ENCODE results near the gene JAKMIP1.
"Not testable (repeated sequence)": the region's sequence is repeated elsewhere in the genome, so short reads cannot be mapped to it uniquely, and the experiment has no call there.

JAKMIP1 gene

DNA sequence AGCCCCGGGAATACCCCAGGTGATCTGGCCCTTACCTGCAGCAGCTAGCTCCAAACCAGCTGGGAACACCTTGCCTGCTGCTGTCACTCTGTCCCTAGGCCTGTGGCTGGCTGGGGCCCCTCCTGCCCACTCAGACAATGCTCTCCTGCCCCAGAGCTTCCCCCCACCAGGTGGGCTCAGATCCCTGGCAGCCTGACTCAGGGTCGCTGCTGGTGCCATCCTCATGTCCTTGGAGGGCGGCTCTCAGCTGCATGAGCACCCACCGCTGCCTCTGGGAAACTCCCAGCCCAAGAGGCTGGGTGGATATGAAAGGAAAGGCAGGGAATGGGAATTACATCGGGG lies 197.9 kb downstream of the JAKMIP1 start:
- no peak for DNase-seq

DNA sequence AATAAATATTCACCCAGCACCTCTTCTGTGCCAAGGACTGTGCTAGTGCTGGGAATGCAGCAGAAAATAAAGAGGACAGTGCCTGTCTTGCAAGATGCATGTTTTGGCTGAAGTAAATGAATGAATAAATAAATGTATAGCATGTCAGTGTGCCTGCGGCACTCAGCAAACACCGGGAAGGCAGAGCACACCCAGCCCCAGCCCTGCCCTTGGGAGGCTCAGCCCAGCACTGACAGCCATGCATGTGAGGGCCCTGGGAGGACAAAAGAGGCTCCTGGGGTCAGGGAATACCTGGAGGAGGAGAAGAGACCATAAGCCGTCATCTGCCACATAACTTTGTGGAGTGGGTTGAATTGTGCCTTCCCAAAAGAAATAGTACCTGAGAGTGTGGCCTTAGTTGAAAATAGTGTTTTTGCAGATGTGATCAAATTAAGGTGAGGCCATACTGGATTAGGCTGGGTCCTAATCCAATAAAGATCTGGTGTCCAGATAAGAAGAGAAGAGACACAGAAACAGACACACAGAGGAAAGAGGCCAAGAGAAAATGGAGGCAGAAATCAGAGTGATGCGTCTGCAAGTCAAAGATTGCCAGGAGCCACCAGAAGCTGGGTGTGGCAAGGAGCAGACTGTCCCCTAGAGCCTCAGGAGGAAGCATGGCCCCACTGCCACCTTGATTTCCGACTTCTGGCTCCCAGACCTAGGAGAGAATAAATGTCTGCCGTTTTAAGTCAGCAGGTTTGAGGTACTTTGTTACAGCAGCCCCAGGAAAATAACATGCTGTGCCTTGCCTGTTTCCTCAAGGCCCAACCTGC lies 198.5 kb downstream of the JAKMIP1 start:
- no peak for DNase-seq

DNA sequence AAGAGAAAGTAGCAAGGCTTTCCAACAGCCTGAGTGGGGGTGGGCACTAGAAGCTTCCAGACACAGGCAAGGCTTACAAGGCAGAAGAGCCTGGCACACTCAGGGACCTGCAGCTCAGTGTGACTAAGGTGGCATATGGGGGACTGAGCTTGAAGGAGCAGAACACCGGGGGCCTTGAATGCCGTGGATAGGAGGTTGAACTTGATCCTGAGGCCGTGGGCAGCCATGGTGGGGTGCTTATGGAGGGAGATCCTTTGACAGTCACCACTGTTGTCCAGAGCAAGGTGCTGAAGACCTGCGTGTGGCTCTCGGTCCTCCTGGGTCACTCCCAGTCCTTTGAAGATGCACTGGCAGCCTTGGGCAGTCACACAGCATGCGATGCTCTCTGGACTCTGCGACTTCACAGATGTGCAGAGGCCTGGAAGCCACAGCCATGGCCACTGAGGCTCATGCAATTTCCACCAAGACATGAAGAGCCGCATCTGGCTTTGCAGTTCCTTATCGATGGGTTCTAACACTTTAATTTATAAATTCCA lies 200.5 kb downstream of the JAKMIP1 start:
- no peak for DNase-seq

DNA sequence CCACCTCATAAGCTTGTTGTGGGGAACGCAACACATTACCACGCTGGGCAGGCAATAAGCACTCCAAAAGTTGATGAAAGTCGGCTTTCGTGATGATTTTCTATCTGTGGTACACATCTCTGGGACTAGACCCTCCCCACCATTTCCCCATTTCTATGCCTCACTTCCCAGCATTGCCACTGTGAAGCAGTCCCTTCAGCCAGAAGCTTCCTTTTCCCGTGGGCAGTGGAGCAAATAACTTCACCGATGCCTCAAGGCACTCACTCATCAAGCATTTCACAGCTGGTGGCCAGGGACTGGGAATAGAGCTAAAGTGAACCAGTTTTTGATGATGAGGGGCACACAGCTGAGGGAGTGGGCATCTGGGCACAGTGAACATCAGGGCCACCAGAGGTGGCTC lies 201.0 kb downstream of the JAKMIP1 start:
- no peak for DNase-seq

DNA sequence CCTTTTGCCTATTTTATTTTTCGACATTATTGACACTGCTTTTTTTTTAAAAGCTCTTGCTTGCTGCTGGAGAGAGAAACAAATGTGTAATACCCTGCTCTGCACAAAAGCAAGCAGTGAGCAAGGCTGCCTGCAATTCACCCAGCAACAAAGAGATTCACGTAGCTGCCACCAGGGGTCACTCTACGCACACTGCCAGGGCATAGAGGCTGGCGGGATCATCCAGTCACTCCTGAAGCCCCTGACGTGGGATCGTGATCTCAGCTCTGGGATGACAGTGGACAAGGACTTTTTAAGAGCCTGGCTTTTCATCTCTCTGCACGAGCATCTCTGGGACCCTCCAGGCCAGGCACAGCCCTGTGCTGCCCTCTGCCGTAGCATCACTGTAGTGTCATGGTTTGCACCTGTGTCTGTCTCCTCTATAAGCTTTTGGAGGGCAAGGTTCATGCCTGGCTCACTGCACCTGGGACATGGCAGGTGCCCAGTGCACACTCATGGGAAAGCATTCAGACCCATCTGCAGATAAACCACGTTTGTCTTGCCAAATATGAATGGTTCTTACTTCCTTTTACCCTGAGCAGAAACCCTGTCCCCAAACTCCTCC lies 201.9 kb downstream of the JAKMIP1 start:
- peak; percentile 44 for DNase-seq

DNA sequence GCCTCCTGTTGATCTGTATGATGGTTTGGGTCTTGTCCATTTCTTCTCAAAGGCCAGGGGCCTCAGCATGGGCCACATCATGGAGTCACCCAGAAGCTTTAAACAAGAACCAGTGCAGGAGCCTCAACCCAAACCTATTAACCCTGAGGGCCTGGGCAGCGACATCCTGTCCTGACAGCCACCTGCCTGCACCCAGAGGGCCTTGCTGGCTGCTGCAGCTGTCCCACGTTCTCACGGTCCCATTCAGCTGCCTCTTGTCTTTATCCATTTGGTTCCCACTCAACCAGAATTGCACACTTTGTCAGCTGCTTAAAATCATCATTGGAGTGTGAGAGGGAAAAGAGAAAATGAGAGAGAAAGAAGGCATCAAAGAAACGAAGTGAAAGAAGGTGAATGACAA lies 203.7 kb downstream of the JAKMIP1 start:
- no peak for DNase-seq

DNA sequence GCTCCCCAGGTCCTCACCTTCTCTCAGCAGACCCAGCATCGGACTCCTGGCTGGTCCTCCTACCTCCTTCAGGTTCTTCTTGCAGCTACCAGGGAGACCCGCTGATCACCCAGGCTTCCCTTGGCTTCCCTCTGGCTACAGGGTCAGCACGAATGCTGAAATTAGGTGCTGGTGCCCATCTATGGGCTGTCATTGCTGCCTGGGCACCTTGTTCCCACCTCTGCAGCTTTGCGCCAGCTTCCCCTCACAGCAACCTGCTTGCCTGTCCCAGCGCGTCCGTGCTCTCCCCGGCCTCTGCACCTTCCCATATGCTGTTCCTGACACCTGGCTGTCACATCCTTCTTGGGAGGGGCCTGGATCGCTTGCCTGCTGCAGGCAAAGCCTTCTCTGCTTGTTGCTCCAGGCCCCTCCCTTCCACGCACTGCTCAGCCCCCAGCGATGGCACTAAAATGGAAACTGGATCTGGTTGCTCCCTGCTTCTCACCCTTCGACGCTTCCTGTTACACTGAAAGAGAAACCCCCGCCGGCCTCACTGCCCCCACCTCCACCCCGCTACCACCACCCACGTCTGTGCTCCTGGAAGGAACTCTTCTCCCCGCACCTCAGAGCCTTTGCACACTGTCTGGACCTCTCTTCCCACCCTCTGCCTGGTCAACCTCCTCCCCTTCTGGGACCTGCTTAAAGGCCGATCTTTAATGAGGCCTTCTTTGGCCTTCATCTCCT lies 204.3 kb downstream of the JAKMIP1 start:
- no peak for DNase-seq

DNA sequence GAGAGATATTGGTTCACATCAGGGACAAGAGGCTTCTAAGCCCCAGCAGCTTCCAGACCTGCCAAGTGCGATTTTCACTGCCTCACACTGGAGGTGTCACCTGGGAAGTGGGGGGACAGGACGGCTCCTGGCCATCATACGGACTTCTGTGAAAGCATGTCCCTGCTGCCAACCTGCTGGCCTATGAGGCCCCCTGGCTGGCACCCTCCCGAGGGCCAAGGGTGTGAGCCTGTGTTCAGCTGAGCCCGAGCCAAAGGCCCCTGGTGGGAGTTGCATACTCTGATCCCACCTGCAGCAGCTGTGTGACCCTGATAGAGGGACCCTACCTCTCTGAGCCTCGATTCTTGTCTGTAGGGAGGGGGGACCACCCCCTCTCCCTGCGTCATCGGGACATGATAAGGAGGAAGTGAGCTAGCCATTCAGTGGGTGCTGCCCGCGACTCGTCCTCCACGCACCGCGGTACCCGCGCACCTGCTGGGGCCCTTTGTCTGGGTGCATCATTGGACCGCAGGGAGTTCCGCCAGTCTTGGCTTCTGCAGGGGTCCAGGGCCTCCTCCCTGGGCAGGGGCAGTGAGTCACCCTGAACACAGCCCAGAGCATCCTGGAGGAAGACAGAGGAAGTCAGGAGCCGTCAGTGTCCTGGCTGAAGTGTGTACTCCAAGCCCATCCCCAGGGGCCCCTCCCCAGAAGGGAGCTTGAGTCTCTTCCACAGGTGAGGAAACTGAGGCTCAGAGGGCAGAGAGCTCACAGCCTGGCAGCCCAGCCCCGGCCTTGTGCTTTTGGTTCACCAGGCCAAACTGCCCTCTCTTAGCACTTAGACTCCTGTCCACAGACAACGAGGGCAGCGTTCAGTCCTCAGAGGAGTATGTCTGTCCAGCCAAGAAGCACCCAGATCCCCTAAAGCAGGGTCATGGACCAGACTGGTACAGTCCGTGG lies 206.2 kb downstream of the JAKMIP1 start:
- DNase-seq: no peak

DNA sequence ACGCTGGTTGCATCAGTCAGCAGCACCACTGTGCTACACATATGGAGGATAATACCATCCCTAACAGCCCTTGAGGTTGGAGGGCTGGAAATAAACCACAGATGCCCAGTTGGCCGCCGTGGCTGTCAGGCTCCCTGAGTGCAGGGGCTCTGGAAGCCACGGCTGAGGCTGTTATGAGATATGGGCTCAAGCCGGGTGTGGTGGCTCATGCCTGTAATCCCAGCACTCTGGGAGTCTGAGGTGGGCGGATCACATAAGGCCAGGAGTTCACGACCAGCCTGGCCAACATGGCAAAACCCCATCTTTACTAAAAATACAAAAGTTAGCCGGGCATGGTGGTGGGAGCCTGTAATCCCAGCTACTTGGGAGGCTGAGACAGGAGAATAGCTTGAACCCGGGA lies 207.0 kb downstream of the JAKMIP1 start:
- not testable (repeated sequence) for DNase-seq

DNA sequence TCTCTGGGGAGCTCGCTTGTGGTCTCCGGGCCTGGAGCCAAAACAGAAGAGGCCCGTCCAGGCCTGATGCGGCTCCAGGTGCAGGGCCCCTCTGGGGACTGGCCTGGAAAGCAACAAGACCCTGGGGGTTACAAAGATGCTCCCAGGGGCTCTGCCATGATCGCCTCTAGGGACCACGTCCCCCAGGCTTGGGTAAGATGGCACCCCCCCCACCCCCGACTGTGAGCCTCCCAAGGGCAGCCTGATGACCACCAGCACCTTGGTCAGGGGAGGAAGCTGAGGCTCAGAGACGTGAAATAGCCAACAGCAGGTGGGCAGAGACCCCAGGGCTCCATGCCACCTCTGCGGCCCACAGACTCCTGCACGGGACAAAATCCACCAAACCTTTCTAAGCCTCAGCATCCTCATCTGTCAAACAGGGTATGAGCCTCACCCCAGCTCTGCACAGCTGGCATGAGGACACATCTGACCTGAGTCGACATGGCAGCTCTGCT lies 207.5 kb downstream of the JAKMIP1 start:
- DNase-seq: no peak

DNA sequence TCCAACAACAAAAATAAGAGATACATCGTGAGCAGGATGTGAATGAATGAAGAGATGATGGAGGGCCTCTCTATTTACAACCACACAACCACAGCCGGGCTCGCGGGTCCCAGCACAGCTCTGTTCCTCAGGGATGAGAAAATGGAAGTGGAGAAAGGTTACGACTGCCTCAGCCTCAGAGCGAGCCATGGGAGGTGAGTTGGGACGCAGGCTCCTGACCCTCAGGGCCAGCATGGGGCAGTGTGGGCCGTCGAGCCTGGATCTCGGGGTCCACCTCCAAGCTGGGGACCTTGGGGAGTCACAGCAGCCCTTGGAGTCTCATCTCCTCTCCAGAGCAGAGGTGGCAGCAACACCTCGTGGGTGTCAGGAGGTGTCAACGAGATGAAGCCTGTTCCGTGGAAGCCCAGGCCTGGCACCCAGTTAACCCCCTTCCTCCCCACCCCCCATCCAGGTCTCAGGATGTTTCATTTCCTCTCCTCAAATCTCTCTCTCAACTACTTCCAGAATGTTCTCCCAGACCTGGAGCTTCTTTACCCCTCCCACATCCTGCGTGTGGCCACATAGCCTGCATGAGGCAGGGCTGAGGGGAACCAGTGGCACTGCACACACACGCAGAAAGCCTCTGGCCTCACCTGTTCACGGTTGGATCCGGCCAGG lies 208.1 kb downstream of the JAKMIP1 start:
- DNase-seq: no peak

DNA sequence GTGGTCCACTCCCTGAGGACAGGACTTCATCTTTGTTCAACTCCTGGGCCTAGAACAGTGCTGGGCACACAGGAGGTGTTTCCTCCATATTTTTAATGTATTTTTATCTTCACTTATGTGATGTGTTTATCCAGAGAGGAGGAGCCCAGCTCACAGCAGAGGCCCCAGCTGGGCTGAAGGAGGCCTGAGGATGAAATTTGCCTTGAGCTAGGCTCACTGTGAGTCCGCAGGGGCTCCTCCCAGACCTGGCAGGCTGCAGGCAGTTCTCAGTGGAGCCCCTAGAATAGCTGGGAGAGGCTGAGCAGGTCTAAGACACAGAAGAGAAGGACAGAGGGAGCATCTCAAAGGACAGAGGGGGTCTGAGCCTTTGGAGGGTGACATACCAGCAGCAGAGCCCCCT lies 208.9 kb downstream of the JAKMIP1 start:
- no peak for DNase-seq

DNA sequence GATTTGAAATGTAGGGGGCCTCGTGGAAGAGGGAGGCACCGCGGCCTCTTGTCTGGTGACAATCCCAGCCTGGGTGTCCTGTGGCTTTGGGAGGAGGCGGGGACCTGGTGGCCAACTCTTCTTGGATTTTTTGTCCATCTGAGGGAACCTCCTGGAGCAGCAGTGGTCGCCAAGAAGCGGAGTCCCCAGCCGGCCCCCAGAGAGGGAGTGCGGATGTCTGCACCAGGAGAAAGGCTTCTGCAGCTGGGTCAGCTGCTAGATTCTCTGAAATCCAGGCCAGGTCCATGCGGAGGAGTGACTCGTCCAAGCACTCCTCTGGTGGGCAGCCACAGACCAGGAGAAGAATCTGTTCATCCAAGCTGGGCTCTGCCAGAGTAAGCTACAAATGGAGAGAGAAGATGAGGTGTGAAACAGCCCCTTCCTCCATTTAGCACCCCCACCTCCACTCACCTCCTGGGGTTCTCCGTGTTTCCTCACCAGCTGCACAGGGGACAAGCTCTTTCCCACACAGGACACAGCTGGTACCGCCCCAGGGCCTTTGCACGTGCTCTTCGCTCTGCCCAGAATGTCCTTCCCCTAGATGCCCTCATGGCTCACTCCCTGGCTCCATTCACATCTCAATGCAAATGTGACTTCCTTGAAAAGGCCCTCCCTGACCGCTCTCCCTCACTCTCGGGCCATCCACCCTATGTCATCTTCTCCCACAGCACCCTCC lies 209.7 kb downstream of the JAKMIP1 start:
- no peak for DNase-seq

DNA sequence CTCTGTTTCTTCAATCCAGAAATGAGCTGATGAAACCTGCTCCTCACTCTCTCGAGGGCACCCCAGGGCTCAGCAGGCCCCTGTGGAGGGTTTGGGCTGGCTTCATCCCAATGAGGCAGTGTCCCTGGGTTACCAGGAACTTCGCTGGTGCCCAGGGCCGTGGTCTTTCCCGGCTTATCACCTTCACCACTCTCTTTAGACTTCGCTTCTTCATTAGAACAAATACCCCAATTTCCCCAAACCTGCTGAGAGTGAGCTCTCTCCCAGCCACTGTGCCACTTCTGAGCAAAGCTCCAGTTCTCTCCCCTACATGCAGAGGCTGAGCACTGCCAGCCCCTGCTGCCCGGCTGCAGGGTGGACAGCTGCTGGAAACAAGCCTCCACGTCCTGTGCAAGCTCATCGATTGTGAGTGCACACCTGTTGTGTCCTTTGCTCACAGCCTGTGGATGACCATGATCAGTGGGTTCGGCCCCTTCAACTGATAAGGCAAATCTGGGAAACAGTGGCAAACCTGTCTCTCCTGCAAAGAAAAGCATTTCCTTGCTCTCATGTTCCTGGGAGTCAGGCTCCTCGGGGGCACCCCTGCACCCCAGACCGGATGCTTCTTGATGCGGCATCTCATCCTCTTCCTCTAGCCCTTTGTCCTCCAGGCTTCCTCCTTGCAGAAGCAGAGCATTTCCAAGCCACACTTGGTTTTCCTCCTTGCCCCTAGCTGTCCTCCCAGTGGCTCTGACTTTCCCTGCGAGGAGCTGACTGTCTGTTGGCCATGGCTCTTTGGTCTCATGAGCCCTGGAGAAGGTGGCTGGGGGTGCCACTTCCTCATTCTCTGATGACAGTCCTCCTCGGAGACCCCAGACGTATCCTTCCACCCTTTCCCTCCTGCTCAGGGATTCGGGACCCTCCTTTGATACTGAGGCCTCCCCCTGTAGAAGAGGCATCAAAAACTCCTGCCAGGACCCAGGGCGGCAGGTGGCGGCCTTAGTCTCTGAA lies 210.8 kb downstream of the JAKMIP1 start:
- no peak for DNase-seq

DNA sequence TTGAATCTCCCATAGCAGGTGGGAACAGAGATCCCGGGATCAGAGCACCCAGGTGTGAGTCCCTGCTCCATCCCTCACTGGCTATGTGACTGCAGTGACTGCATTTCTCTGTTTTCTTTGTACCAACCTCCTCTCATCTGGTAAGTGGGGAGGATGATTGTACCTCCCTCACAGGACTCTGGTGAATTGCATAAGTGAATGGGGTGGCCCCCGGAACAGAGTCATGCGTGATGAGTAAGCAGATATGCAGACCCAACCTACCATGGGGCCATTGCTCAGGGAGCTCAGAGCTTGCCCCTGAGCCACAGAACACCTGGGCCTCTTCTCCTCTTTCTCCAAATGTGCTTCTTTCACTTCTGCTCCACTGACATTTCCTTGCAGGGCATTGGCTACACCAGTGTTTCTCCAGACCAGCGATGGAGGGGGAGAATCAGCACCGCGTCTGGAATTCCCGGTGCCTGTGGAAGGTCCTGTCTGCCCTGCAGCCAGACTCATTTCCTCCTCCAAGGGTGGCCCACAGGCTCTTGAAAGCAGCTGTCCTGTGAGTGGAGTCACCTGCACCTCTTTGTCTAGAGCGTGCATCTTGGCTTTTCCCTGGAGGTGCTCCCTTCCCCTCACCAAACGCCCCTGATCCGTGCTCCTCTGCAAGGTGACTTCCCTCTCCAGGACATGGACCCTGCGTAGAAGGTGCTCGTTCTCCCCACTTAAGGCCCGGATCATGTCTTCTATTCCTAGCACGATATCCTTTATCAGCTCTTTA lies 212.1 kb downstream of the JAKMIP1 start:
- no peak for DNase-seq

DNA sequence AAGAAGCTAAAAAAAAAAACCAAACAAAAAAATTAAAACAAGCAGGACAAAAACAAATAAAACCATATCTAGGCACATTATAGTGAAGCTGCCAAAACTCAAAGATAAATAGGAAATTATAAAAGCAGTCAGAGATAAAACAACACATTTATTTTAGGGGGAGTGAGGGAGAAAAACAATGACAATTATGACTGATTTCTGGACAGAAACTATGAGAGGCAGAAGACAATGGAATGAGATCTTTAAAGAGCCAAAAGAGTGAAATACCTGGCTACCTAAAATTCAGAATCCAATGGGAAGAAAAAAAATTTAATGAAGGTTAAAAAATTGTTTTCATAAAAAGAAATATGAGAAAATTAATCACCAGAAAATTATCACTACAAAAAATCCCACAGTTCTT lies 215.5 kb downstream of the JAKMIP1 start:
- no peak for DNase-seq

DNA sequence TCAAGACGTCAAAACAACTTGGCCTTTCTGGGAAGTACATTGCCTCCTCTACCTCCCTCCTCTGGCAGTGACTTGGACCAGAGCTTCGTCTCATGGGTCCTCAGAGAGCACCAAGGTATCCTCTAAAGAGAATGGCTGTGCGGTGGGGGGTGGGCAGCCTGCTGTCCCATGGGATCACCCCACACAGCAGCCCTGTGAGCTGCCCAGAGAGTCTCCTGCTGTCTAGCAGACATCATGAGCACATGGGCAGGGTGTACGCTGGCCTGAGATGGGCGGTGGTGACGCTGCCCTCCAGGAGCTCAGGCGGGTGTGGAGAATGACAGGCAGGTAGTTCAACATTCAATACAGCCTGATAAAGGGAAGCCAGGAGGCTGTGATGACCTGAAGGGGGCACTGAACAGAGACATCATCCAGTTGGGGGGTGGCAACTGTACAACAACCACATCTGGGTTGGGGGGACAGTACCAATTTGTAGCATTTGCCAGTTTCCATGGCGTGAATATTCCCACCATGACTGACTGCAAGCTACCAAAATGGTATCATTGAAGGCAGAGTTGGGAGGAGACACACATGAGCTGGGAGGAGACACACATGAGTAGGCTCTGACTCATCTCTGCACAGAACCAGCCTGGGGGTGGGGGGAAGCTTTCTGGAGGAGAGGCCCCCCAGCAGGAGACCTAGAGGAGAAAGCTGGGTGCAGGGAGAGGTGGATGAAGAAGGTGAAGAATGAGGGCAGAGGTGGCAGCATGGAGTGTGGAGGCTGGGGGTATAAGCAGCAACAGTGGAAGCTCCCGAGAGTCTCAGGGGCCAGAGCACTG lies 218.0 kb downstream of the JAKMIP1 start:
- no peak for DNase-seq

DNA sequence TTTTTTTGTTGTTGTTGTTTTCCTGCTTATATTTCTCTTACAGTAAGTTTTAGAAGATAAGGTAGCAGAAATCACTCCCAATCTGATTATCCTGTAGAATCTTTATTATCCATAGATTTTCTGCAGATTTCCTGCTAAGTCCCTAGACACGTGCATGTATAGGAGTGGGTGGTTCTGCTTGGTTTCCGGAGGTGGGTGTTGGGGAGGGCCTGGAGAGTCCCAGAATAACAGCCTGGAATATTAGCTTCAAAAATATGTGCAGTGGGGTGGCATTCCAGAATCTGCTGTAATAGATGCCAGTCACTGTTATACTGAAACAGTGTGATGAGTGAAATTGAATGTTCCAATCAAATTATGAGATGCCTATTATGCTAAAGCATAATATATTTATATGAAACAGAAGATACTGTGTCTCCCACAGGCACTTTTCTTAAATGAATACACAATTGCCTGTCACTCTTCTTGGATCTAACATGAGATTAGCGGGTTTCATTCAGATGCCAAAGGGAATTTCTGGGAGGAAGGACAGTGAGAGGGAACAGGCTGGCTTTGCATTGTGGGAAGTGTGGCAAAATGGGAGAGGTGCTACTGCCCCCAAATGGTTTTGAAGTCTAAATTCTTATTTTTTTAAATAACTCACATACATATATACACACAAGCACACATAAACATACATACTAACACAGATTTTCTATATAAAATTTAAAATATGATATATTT lies 219.8 kb downstream of the JAKMIP1 start:
- peak; percentile 64 for DNase-seq
